ACC112 (cell line): ENCODE measurements around the gene SLITRK5.

Experiments used
- H2AFZ ChIP-seq: fragments of 200-600 bp; sonication (generic); one replicate; pipeline ENCODE4 v1.6.0; 2017; ENCODE audit warnings: antibody characterized with exemption, low read length; ENCODE audit not compliant: unreplicated experiment
- H3K27ac ChIP-seq: fragments of 200-600 bp; sonication (generic); 2 replicates; pipeline ENCODE4 v1.5.1; 2014; ENCODE audit warnings: low read depth, mild to moderate bottlenecking, antibody characterized with exemption, low read length, moderate library complexity
- H3K27me3 ChIP-seq: fragments of 200-600 bp; sonication (generic); 2 replicates; pipeline ENCODE4 v1.6.1; 2014; ENCODE audit warnings: mild to moderate bottlenecking, antibody characterized with exemption, low read length, moderate library complexity, mixed read lengths; ENCODE audit not compliant: insufficient read depth
- H3K36me3 ChIP-seq: fragments of 200-600 bp; sonication (generic); 2 replicates; pipeline ENCODE4 v1.6.1; 2016; ENCODE audit warnings: mild to moderate bottlenecking, antibody characterized with exemption, low read length, moderate library complexity, mixed read lengths; ENCODE audit not compliant: insufficient read depth
- H3K4me1 ChIP-seq: fragments of 200-600 bp; sonication (generic); one replicate; pipeline ENCODE4 v1.6.1; 2016; ENCODE audit warnings: low read length, mixed read lengths; ENCODE audit not compliant: insufficient read depth, unreplicated experiment, control insufficient read depth
- H3K4me3 ChIP-seq: fragments of 200-600 bp; sonication (generic); 2 replicates; pipeline ENCODE4 v1.5.1; 2014; ENCODE audit warnings: mild to moderate bottlenecking, low read depth, low read length
- H3K79me2 ChIP-seq: fragments of 200-600 bp; sonication (generic); one replicate; pipeline ENCODE4 v1.6.0; 2016; ENCODE audit warnings: low read length; ENCODE audit not compliant: control insufficient read depth, unreplicated experiment, insufficient read depth

Gene SLITRK5

GRCh38 chr13:87671031-87671752 lies at the start of gene SLITRK5:
SLITRK5 (plus strand) TSS chr13:87671371; CDS start chr13:87675389, 4,018 bp downstream.
- Histone ChIP-seq H3K27ac (no peak within 1 kb of the TSS), H3K4me3 (peak within 1 kb of the TSS; percentile 72)

GRCh38 chr13:87622971-87623370 lies 48.2 kb upstream of the SLITRK5 start:
- no peak overlapping the region for H3K27ac ChIP-seq
- no peaks in the 10 kb centered on the region for H3K36me3 ChIP-seq
- H3K4me3 ChIP-seq, result no peak overlapping the region
- no peaks in the 10 kb centered on the region for H3K79me2 ChIP-seq
- no peak overlapping the region for H2AFZ ChIP-seq
- no peaks in the 10 kb centered on the region for H3K27me3 ChIP-seq
- H3K4me1 ChIP-seq, result no peaks in the 10 kb centered on the region

More at GRCh38 chr13:87671031-87671752, at the start of gene SLITRK5:
- Histone ChIP-seq H3K79me2 (no peaks in the 10 kb centered on the region), H2AFZ (no peak within 1 kb of the TSS), H3K36me3 (no peaks in the 10 kb centered on the region), H3K27me3 (peaks cover 48% of the 10 kb centered on the region), H3K4me1 (no peaks in the 10 kb centered on the region)

GRCh38 chr13:87656306-87656705 lies 14.9 kb upstream of the SLITRK5 start:
- H3K27ac ChIP-seq, result no peak overlapping the region
- H3K4me1 ChIP-seq, result no peaks in the 10 kb centered on the region
- H3K36me3 ChIP-seq, result no peaks in the 10 kb centered on the region
- no peak overlapping the region for H3K4me3 ChIP-seq
- no peaks in the 10 kb centered on the region for H3K79me2 ChIP-seq
- H2AFZ ChIP-seq, result no peak overlapping the region
- H3K27me3 ChIP-seq, result no peaks in the 10 kb centered on the region

GRCh38 chr13:87661471-87661870 lies 9.7 kb upstream of the SLITRK5 start:
- Histone ChIP-seq H3K4me3 (no peak overlapping the region), H2AFZ (no peak overlapping the region), H3K27ac (no peak overlapping the region), H3K79me2 (no peaks in the 10 kb centered on the region), H3K27me3 (no peaks in the 10 kb centered on the region), H3K36me3 (no peaks in the 10 kb centered on the region), H3K4me1 (no peaks in the 10 kb centered on the region)

- Histone ChIP-seq H3K4me1 (no peaks in the 10 kb centered on the region), H2AFZ (no peak overlapping the region), H3K27me3 (peaks cover 5% of the 10 kb centered on the region), H3K79me2 (no peaks in the 10 kb centered on the region), H3K36me3 (no peaks in the 10 kb centered on the region), H3K4me3 (no peak overlapping the region), H3K27ac (no peak overlapping the region)
Observed at GRCh38 chr13:87666831-87667230, 4.3 kb upstream of the SLITRK5 start.

GRCh38 chr13:87667686-87668085 lies 3.5 kb upstream of the SLITRK5 start:
- no peak overlapping the region for H3K27ac ChIP-seq
- no peak overlapping the region for H3K4me3 ChIP-seq
- H3K79me2 ChIP-seq, result no peaks in the 10 kb centered on the region
- H3K4me1 ChIP-seq, result no peaks in the 10 kb centered on the region
- peaks cover 13% of the 10 kb centered on the region for H3K27me3 ChIP-seq
- no peak overlapping the region for H2AFZ ChIP-seq
- H3K36me3 ChIP-seq, result no peaks in the 10 kb centered on the region

GRCh38 chr13:87669379-87669978 lies 1.7 kb upstream of the SLITRK5 start:
- H3K79me2 ChIP-seq, result no peaks in the 10 kb centered on the region

GRCh38 chr13:87671753-87672605 lies 808 bp downstream of the SLITRK5 start:
- no peaks in the 10 kb centered on the region for H3K79me2 ChIP-seq
- H3K4me3 ChIP-seq, result peak overlapping the region; percentile 72
- H2AFZ ChIP-seq, result no peak overlapping the region
- no peaks in the 10 kb centered on the region for H3K36me3 ChIP-seq
- H3K27me3 ChIP-seq, result peaks cover 56% of the 10 kb centered on the region
- no peak overlapping the region for H3K27ac ChIP-seq
- H3K4me1 ChIP-seq, result no peaks in the 10 kb centered on the region

More at GRCh38 chr13:87669379-87669978, 1.7 kb upstream of the SLITRK5 start:
- H3K4me1 ChIP-seq, result no peaks in the 10 kb centered on the region
- H3K4me3 ChIP-seq, result no peak overlapping the region
- H3K27me3 ChIP-seq, result peaks cover 31% of the 10 kb centered on the region
- H3K27ac ChIP-seq, result no peak overlapping the region
- no peaks in the 10 kb centered on the region for H3K36me3 ChIP-seq
- H2AFZ ChIP-seq, result no peak overlapping the region

GRCh38 chr13:87674247-87674738 lies 3.1 kb downstream of the SLITRK5 start:
- no peak overlapping the region for H3K4me3 ChIP-seq
- no peaks in the 10 kb centered on the region for H3K79me2 ChIP-seq
- peaks cover 73% of the 10 kb centered on the region for H3K27me3 ChIP-seq
- no peaks in the 10 kb centered on the region for H3K4me1 ChIP-seq
- no peak overlapping the region for H2AFZ ChIP-seq
- no peaks in the 10 kb centered on the region for H3K36me3 ChIP-seq
- H3K27ac ChIP-seq, result no peak overlapping the region

GRCh38 chr13:87675851-87676250 lies 4.7 kb downstream of the SLITRK5 start:
- Histone ChIP-seq H3K4me1 (no peaks in the 10 kb centered on the region), H3K27ac (no peak overlapping the region), H3K79me2 (no peaks in the 10 kb centered on the region), H2AFZ (no peak overlapping the region), H3K36me3 (no peaks in the 10 kb centered on the region), H3K4me3 (no peak overlapping the region), H3K27me3 (peaks cover 73% of the 10 kb centered on the region)
